DMS 273 treated with DMSO at 0.1 percent for 48 hours (cell line): Measurements from ENCODE around the gene TXNRD2.
"Not testable (repeated sequence)": the region's sequence is repeated elsewhere in the genome, so short reads cannot be mapped to it uniquely, and the experiment has no call there.

Source experiments
- DNase-seq: peaks from one replicate; lab custom pipeline; 2025; lab: John Stamatoyannopoulos, UW

TXNRD2 gene

GRCh38 chr22:19844377-19845053 is 97.1 kb downstream of the TXNRD2 start:
- DNase-seq: no peak

DNA sequence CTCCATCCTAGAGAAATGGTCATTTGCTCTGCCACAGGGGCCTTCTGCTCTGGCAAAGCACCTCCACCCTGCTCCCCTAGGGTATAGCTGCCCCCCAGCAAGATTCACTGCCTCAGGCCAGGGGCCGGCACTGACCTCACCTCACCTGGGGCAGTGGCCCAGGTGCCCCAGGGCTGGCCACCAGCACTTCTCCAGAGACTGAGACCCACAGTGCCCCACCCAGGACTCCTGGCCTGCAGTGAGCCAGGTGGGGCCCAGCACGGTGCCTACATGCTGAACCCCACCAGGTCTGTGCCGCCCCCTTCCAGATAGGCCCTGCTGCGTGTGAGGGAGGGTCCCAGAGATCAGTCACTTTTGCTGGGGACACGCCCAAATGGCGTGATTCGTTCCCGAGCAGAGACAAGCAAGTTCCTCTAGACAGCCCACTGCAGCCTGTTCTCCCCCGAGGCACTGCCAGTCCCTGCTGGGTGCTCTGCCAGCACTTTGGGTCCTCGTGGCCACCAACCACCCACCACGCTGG is 97.7 kb downstream of the TXNRD2 start:
- DNase-seq: no peak

GRCh38 chr22:19843107-19843856 is 98.3 kb downstream of the TXNRD2 start:
- DNase-seq: no peak

DNA sequence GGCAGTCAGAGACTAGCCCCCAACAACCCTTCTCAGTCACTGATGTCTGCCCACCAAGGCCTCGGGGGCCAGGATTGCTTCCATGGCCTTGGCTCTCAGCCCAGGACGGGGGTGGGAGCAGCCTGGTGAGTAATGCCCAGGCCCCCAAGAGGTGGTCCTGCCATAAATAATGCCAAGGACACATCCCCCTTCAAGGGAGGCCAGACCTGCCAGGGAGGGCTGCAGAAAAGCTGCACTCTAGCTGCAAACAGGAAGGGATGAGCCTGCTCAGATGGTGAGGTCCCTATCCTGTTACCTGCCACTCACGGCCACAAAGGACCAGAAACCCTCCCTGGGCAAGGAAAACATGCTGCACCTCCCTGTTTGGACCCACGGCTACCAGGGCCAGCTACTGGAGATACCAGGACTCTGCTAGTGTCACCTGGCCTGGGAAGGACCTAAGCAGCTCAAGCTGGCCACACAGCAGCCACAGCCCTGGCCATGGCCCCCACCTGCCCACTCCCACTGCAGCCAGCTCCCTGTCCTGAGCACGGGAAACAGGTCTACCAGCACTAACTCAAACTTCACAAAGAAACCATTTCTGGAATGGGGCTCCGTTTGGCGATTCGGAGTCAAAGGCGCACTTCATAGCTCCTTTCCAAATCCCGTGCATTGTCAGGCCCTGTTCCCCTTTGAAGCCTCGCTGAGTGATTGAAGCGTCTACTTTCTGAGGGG is 99.1 kb downstream of the TXNRD2 start:
- DNase-seq: no peak

GRCh38 chr22:19841641-19842392 is 99.8 kb downstream of the TXNRD2 start:
- DNase-seq: no peak

DNA sequence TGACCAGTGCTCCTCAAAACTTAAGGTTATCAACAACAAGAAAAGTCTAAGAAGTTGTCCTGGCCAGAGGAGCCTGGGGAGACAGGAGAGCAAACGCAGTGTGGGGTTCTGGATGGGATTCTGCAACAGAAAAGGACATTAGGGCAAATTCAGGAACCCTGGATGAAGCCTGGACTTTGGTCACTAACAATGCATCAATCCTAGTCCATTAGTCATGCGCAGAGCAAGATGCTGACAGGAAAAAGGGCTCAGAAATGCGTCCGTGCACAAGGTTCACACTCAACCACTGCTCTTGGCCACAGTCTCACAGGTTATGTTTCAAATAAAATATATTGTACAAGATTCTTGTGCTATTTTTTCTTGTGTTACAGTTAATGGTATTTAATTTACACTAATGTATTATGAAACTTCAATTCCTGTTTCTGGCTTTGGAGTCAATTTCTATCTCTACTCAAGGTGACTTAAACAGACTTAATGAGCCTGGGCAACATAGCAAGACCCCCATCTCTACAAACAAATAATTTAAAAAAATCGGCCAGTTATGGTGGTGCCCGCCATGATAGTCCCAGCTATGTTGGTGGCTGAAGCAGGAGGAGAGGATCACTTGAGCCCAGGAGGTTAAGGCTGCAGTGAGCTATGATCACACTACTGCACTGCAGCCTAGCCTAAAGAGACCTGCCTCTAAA is 100.5 kb downstream of the TXNRD2 start:
- DNase-seq: no peak

DNA sequence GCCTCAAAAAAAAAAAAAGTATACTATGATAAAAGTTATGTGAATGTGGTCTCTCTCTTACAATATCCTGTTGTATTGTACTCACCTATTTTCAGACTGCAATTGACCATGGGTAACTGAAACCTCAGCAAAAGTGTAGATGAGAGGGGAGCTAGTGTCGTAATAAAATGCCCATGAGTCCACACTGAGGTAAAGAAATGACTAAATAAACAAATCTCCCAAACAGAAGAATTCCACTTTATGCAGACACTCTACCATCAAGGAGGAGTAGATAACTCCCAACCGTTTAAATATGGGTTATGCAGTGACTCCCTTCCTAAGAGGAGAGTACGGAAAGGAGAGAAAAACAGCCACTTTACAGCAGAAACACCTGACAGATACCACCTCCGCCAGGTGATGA is 101.6 kb downstream of the TXNRD2 start:
- no peak for DNase-seq

GRCh38 chr22:19837915-19838314 is 103.7 kb downstream of the TXNRD2 start:
- no peak for DNase-seq

DNA sequence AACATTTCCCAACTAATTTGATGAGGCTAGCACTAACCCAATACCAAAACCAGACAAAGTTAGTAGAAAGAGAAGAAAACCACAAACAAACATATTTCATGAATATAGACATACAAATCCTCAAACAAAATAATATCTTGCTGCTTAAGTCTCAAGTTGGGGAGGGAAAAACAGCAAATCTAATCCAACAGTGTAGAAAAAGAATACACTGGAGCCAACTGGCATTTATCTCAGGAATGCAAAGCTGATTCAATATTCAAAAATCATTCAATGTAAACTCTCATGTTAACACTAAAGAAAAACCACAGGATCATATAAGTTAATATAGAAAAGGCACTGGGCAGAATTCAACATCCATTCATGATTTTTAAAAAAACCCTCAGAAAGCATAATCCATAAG is 105.1 kb downstream of the TXNRD2 start:
- DNase-seq: no peak

DNA sequence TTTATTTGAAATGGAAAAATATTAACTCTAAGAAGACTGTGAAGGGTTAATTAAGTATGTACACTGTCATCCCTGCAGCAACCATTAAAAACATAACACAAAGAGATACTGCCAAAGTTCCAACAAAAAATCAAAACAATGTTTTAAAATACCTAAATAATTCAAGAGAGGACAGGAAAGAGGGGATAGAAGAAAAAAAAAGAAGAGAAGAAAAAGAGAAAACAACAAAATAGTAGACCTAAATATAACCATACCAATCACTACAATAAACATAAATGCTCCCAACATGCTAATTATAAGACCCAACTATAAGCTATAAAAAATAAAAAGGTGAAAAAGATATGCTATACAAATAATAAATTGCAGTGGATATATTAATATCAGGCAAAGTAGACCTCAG is 107.0 kb downstream of the TXNRD2 start:
- DNase-seq: no peak

- DNase-seq: not testable (repeated sequence)
These were observed 108.3 kb downstream of the TXNRD2 start for GRCh38 chr22:19833327-19833726.

DNA sequence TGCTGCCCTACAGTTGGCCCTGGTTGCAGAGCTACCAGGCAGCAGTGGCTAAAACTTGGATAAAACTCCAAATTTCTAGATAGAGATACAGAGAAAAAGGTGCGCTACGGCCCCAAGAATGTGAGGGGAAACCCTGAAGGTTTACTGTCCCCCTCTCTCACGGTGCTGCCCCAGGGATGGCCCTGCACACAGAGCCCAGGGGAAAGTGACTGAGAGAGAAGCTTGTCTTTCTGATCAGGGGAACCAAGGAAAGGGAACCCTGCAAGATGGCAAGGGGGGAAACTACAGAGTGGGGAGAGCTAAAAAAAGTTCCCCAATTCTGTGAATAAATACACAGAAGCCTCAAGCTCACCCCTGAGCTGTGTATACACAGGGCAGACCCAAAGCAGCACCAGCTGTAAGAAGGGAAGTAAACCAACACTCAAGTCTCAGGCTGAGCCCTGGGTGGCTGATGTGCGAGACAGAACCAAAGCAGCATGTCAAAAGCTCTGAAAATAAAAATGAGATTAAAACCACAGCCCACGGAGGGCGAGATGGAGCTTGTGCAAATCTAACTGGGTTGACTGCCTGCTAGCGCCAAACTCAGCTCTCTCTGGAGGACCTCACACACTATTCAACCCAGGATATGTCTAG is 109.0 kb downstream of the TXNRD2 start:
- DNase-seq: no peak

GRCh38 chr22:19831979-19832378 is 109.6 kb downstream of the TXNRD2 start:
- DNase-seq: not testable (repeated sequence)

- DNase-seq: no peak
These were observed 110.6 kb downstream of the TXNRD2 start for GRCh38 chr22:19831016-19831415.

- DNase-seq: no peak
These were observed 113.6 kb downstream of the TXNRD2 start for GRCh38 chr22:19828035-19828401.

- no peak for DNase-seq
These were observed 114.1 kb downstream of the TXNRD2 start for GRCh38 chr22:19827341-19828034.

DNA sequence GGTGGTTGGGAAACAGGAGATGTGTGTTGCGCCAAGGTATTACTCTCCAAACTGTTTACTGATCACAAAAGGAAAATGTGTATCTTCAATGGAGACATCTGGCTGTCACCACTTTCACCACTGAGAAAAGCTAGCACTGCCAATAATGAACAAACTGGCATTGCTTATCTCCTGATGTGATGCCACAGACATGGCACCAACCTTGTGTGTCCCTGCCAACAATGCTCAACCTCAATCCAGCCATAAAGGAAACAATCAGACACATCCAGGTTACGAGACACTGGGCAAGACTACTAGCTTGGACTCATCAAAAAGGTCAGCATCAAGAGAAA is 115.0 kb downstream of the TXNRD2 start:
- no peak for DNase-seq

DNA sequence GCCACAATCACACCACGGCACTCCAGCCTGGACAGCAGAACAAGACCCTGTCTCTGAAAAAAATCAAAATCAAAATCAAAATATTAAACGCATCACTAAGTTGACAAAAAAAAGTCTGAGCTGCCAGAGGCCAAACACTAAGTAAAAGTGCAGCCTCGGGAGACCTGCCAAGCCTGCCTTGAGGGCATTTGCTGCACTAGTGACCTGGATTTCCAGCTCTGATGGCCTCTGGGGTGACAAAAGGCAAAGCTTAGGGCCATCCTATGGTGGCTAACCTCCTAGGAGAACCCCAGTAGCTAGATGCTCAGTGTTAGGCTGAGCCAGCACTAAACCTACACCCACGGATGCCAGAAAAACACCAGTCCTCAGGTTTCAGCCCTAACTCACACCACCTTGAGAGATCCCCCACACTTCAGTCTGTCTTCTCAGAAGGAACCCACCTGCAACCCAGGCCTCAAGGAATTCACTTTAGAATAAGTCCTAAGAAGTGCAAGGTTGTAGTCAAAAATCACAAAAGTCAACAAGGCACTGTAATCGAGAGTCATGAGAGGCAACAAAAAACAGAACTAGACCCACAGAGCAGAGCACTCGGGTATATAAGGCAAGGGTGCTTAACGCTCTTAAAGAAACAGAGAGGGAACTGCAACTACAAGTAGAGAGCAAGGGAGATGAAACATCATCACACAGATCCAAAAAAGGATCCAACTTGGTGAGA is 115.6 kb downstream of the TXNRD2 start:
- no peak for DNase-seq
